A549 treated with CpdA at 1 μM for 4 hours (cell line): ENCODE data around the gene GRM6. TPM values are rescaled to one million over a fixed set of nuclear protein-coding genes. Genes with fewer than 3 reads are reported as not detected.

ENCODE experiments used
- total RNA-seq: library from RNA; stranded (reverse); fragments of 200-300 nt; extraction: Qiagen RNA extraction; gene quantifications from 5 replicates; pipeline ENCODE4 v1.2.3, GENCODE V29; 2022; ENCODE audit warnings: low read depth

GRM6 gene
- total RNA-seq = not detected in 5 replicates

DNA sequence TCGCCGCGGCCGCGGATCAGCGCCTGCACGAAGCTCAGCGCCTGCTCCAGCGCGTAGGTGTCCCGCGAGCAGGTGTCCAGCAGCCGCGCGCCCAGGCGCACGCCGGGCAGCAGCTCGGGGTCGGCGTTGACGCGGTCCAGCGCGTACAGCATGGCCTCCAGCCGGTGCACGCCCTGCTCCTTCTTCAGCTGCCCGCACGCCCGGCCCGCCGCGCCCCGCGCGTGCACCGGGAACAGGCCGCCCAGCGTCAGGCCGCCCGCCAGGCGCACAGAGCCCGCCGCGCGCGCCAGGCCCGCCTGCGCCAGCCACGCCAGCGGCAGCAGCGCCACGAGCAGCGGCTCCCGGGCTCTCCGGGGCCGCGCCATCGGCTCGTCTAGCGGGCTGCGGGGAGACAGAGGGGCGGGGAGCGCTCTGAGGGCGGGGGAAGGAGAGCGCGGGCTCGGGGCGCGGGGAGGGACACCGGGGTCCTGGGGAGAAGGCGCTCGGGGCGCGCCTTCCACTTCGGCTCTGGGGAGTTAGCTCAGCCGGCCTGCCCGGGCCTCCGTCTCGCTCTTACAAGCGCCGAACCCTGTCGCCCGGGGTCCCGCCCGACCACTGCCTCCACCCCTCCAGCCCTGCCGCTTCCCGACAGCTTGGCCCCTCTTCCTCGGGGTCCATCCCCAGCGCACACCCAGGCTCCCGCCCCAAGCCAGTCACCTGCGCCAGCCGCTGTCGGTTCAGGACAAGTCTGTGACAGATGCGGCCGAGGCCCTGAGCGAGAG is at the start of gene GRM6:
TSS of gene GRM6 (minus strand) at position 741 of the 761 bp plus-strand sequence. CDS start at position 365, 376 bp downstream.

DNA sequence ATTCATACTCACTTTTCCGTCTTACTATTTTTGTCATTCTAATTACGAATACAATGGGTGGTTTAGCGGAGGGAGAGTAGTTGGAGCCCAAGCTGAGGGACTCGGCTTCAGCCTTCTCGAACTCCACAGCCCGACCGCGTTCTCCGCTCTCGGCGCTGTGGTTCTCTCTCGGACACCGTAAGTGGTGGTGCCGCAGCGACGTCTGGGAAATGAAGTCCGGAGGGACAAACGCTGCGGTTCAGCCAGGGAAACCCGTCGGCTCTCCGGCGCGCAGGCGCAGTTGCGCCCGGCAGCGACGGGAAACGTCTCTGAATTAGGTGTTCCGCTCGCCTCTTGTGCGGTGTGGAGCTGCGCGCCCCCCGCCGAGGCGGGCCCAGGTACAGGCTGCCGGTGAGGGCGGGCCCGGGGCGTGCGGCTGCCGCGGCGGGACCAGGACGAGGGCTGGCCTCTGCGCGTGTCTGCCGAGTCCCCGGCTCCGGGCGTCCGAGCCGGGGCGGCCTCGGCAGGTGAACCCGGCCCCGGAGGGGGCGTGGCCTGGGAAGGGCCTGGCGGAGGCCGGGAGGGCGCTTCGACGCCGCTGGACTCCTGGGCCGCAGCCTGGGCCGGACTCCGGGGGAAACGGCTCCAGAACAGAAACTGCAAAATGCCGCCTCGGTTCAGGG is 28.5 kb upstream of the GRM6 start, which contains the start of gene ZNF879:
TSS of gene ZNF879 (plus strand) at position 277 of the 662 bp plus-strand sequence. CDS start 1,201 bp downstream, outside the sequence.

DNA sequence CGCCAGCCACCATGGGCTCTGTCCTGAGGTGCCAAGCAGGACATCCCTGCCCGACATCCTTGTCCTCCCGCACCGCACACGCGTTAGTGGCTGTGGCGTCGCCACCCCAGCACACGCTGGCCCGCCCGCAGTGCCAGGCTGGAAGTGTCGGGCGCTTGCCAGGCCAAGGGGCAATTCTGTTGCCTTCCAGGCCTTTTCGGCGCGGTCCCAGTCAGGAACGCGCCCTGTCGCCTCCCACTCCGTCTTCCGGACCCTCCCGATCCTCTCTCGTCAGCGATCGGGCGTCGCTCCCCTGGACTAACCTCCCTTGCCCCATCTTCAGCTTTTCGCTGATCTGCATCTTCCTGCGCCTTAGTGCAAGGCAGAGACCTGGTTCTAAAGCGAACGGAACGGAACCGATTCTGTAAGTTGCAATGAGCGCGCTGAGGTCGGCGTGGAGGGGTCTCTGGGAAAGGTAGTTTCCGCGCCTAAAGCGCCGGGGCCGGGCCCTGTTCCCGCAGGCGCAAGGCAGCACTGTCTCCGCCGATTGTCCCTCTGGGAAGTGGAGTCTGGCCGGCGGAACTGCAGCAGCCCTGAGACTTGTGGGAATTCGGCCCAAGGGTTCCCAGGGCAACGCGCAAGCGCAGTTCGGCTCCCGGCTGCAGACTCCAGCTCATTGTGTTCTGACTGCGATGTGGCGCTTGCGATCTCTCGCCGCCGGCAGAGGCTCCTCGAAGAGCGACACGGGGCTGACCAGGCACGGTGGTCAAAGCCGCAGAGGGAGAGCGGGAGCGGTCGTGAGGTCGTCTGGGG is 54.4 kb downstream of the GRM6 start, which contains the start of gene ZNF454:
TSS of gene ZNF454 (plus strand) at position 630 of the 792 bp plus-strand sequence. CDS start 1,594 bp downstream, outside the sequence.

Other genes starting within 250 kb of the GRM6 start
- gene ZNF354B, start 135.4 kb downstream of the GRM6 start, total RNA-seq = 3.3 to 5.9 TPM (median 4.6 TPM) in 5 replicates
- 0.03 to 0.07 TPM in 2 of 5 replicates, not detected in the others for gene ZFP2, start 99.4 kb downstream of the GRM6 start, total RNA-seq
- gene ZNF454, start 54.1 kb downstream of the GRM6 start, total RNA-seq = not detected in 5 replicates
- gene ZNF879, start 28.5 kb upstream of the GRM6 start, total RNA-seq = 0.42 to 0.93 TPM (median 0.57 TPM) in 5 replicates
- 0.80 to 1.0 TPM (median 0.87 TPM) in 5 replicates for gene ZNF354C, start 65.1 kb upstream of the GRM6 start, total RNA-seq